KG1 (cell line): ENCODE measurements around the gene GJC1.
A peak's percentile ranks its signal among the peaks of the same experiment; 100 is the strongest.

Experiments
- DNase-seq: peaks from one replicate; lab custom pipeline; 2025; lab: John Stamatoyannopoulos, UW

GJC1 gene

GRCh38 chr17:44829523-44830358, at the start of gene GJC1:
TSS of gene GJC1 (minus strand) at chr17:44830287. CDS start at chr17:44805817, 24,470 bp downstream.
- peak; percentile 16 for DNase-seq

DNA sequence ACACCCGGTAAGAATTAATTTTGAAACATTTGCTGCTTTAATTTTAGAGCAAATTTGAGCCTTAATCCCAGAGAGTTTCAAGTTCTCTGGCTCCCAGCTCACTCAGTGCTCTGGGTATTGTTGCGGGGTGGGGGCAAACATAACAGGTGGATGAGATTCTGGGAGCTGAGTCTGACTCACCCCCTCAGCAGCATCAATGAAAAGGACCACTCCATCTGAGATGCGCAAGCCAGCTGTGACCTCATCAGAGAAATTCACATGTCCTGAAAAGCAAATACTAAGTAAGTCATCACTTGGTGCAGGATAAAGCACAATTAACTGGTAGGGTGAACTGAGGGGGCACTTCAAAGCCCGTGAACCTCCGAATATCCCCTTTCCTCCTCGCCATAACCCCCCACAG, 49.3 kb upstream of the GJC1 start:
- no peak for DNase-seq

DNA sequence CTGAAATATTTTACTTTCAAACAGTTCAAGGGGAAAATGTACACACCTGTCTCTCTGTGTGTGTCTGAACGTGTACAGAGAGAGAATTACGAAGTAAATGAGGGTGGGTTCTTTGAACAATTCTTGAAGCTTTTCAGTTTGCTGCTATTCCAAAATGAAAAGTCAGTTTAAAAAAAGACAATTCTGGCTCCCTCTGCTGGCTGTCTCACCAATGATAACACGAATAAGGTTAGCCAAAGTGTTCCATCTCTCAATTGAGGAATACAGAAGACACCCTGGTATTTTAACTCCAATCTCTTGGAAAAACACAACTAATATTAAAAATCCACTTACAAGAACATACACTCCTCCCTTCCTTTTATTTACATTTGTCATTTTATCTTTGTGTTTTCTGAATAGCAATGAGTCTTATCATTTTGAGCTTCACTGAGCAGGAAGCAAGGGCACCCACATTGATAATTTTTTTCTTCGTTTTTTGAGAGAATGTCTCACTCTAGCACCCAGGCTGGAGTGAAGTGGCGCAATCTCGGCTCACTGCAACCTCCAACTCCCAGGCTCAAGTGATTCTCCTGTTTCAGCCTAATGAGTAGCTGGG, 48.6 kb upstream of the GJC1 start:
- DNase-seq = no peak

- DNase-seq = no peak
Observed at GRCh38 chr17:44877121-44877520, 47.0 kb upstream of the GJC1 start.

GRCh38 chr17:44875761-44876160, 45.7 kb upstream of the GJC1 start:
- no peak for DNase-seq

DNA sequence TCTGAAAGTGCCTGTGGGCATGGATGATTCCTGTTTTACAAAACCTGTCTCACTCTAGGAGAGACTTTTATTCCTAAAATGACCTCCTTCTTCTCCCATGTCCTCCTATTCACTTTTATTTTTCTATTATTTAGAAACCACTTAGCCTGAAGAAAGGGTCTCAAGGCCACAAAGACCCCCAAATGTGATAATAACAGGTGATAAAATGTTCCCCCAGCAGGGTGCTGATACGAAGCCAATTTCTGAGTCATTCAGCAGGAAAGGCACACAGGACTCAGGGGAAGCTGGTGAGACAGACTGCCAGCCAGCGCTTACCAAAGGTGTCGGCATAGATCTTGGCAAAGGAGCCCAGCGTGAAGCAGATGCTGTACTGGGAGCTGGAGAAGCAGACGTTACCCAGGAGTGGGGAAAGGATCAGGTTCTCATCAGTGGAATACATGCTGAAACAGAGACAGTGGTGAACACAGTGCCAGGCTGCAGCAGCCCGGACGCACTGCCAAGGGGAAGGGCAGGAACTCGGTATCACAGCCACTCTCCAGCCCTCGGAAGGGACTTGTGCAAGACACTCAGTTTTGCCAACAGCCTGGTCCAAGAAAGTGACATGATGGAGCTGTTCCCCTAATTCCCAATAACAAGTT, 42.2 kb upstream of the GJC1 start:
- DNase-seq = no peak

DNA sequence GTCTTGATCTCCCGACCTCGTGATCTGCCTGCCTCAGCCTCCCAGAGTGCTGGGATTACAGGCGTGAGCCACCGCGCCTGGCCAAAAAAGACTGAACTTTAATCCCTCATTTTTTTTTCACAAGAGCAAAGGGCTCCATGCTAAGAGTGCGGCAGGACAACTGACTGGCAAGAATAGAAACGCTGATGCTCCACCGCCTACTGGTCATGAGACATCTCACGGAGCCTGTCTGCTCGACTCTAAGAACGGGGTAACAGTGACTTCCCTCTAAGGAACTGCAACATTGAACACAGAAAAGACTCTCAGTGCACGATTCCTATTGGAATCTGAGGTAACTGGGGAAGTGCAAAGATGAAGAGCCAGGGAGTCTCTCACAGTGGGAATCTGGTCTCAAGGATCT, 41.5 kb upstream of the GJC1 start:
- no peak for DNase-seq

- DNase-seq = no peak
Observed at GRCh38 chr17:44867841-44868240, 37.8 kb upstream of the GJC1 start.

GRCh38 chr17:44865931-44866330, 35.8 kb upstream of the GJC1 start:
- DNase-seq = no peak

DNA sequence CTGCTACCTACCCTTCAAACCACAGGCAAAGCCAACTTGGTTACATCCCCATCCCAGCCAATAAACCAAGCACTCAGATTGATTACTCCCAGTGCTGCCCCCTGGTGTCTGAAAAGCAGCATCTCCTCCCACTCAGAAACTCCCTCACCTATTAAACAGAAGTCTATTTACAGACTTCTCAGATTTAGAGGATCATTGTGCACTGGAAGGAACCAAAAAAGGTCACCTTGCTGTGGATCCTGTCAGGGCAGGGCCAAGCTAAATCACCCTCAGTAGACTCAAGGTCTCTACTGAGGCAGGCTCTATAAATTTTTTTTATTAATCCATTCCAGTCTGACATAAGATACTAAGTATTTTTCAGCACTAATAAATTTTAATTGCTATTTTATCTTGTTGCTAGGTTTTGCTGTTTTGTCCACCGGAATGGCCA, 35.2 kb upstream of the GJC1 start:
- peak; percentile 16 for DNase-seq

GRCh38 chr17:44864831-44865230, 34.7 kb upstream of the GJC1 start:
- no peak for DNase-seq

DNA sequence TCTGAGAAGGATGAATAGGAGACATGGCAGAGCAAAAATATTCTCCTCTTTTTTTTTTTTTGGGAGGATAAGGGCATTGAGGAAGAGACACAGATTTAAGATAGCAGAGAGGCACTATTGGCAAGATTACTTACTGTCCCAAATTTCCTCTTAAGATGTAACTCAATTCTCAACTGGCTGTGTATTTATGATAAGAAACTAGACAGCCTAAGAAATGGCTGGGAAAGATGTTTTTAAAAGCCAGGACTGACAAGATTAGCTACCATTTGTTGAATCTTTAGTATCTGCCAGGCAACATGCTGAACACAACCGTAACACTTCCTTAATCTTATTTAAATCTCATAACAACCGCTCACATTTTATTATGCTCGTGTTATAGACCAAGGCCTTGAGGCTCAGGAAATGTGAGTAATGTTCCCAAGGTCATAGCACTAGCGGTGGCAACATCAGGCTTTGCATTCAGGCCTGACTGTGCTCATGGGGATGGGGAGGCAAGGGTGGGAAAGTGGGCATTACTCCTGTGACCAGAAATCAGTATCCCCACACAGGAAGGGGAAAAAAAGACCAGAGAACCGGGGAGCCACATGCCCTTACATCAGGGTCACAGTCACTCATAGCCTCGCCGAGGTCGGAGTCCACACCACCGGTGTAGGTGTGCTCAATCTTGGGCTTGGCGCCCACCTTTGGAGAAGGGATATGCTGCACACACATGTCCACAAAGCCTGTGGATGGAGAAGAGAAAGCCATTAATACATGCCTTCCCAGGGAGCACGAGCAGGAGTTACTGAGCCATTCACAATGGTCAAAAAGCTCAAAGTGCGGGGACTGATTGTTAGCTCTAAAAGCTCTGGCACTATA, 33.2 kb upstream of the GJC1 start:
- DNase-seq = no peak

DNA sequence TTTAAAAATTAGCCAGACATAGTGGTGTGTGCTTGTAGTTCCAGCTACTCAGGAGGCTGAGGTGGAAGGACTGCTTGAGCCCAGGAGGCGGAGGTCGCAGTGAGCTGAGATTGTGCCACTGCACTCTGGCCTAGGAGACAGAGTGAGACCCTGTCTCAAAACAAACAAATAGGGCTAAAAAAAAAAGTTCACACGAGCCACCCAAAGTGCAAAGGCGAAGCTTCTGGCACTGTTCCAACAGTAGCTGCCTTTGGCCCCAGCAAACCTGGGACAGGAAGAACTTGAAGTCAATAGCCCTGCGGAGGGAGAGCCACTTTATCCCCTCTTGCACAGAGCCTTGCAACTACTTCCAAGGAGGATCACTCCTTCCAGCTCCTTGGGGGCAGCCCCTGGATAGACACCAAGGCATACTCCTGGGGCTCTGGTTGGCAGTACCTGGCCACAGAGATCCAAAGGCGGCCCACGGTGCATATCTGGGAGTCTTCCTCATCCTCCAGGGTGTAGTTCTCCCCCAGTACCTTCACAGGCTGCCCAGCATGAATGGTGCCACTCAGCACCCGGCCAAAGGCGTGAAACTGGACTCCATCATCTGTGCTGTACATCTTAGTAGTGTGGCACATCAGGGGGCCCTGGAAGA, 32.3 kb upstream of the GJC1 start:
- DNase-seq = no peak

GRCh38 chr17:44859701-44860100, 29.6 kb upstream of the GJC1 start:
- DNase-seq = no peak

DNA sequence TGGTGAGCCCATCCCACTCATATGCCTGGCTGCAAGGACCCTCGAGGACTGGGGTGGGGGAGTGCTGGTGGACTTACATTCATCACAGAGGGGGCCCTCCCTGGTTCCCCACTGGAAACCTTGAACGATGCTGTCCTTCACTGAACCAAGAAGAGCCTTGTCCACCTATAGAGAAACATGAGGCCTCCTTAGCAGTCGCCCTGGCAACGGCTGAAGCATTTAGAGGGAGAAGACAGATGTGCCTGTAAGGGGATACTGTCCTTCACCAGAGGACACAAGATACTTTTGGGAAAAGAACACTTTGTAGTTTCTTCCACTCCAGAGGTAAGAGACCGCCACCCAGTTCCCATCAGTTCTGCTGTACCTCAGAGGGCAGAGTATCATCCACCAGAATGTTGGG, 24.1 kb upstream of the GJC1 start:
- no peak for DNase-seq

- DNase-seq = no peak
Observed at GRCh38 chr17:44850612-44851011, 20.5 kb upstream of the GJC1 start.

- DNase-seq = no peak
Observed at GRCh38 chr17:44850025-44850424, 19.9 kb upstream of the GJC1 start.

DNA sequence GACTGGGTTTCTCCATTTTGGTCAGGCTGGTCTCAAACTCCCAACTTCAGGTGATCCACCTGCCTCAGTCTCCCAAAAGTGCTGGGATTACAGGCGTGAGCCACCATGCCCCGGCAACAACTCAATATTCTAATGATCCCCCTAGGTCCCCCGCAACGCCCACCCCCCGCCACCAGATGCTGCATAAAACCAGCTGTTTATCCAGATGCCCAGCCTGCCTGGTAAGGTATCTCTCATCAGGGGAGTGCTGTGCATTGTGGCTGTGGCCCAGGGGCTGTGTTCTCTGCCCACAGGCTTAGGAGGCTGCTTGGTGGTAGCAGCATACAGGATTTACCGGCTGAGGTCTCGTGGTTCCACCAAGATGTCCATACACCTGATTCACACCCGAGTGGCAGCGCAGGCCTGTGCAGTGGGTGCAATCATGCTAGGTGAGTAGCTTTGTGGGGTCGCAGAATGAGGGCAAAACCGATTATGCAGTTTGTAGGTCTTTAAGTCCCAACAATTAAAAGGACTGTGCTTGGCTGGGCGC, 18.9 kb upstream of the GJC1 start:
- DNase-seq = no peak

DNA sequence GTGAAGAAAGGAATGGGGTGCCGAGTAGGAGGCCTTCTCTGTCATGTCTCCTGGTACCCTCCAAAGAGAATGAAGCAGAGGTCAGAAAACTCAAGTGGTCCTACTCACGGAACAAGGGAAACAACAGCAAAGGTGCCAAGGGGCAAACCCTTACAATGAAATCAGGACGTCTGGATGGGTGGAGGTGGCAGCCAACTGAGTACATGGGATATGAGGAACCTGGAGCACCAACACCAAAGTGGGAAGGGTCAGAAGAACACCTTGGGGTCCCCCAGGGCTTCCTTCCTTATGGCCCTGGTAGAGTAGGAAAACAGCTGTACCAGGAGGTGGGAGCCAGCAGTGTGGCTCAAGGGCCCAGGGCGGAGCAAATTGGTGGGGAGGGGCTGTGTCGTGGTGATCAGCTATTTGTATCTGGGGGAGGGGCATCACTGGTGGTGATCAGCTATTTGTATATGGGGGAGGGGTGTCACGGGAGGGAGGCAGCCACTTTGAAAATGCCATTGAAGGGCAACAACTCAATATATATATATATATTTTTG, 18.2 kb upstream of the GJC1 start:
- no peak for DNase-seq

GRCh38 chr17:44847586-44847985, 17.5 kb upstream of the GJC1 start, which contains the start of gene HIGD1B:
TSS of gene HIGD1B (plus strand) at chr17:44847883. CDS start at chr17:44848153, 270 bp downstream.
- DNase-seq = no peak

DNA sequence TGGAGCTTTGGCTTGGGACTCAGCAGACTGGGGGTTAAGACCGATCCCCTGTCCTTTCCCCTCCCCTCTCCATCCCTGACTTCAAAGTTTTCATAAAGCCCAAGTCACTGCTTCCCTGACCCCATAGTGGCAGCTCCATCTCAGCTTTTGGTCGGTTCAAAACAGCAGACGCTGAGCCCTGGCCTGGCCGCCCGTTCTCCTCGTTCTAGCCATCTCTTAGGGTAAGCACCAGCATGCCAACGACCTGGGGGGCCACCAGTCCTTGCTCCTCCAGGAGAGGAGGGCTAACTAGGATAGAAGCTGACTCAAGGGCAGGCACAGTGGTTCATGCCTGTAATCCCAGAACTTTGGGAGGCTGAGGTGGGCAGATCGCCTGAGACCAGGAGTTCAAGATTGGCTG, 16.1 kb upstream of the GJC1 start:
- no peak for DNase-seq
